HepG2 (cell line): ENCODE data around the gene STK11. TPM values are rescaled to one million over a fixed set of nuclear protein-coding genes. Genes with fewer than 3 reads are reported as not detected.

Experiments used
- DMAP1 ChIP-seq: IDR thresholded peaks from 2 replicates; pipeline ENCODE4 v1.6.1; 2016
- HMGXB4 ChIP-seq, 2 experiments: sonication (generic) in 1 of 2; formaldehyde crosslinking in 1 of 2; IDR thresholded peaks; 2 replicates each; pipeline versions ENCODE4 v1.4.0 to v1.6.1; 2018 to 2020; ENCODE audit warnings: missing genetic modification reagents in 2 of 2, borderline replicate concordance in 1 of 2, low read depth in 1 of 2, mild to moderate bottlenecking in 1 of 2, missing biosample characterization in 1 of 2
- HNF1B ChIP-seq: sonication (generic); formaldehyde crosslinking; IDR thresholded peaks from 2 replicates; pipeline ENCODE4 v1.5.1; 2020; ENCODE audit warnings: mild to moderate bottlenecking, moderate library complexity, missing genetic modification reagents
- NONO ChIP-seq, 2 experiments: fragments of 450-650 bp in 1 of 2; sonication (generic) in 1 of 2; formaldehyde crosslinking in 1 of 2; IDR thresholded peaks in 1 of 2; conservative IDR thresholded peaks in 1 of 2; 2 replicates each; pipeline versions ENCODE4 v1.6.1 to v1.8.0; 2017 to 2022; ENCODE audit warnings: mild to moderate bottlenecking in 1 of 2, missing genetic modification reagents in 1 of 2, moderate library complexity in 1 of 2
- REST ChIP-seq, 2 experiments: IDR thresholded peaks; 2 replicates each; pipeline ENCODE4 v1.6.1; 2011 to 2012; ENCODE audit warnings: low read length in 2 of 2, borderline replicate concordance in 1 of 2, low read depth in 1 of 2, mild to moderate bottlenecking in 1 of 2, moderate library complexity in 1 of 2
- SNAPC5 ChIP-seq: sonication (generic); formaldehyde crosslinking; IDR thresholded peaks from 2 replicates; pipeline ENCODE4 v1.8.1; 2023; ENCODE audit warnings: mild to moderate bottlenecking, missing genetic modification reagents, borderline replicate concordance
- SRSF4 ChIP-seq: fragments of 200-400 bp; formaldehyde crosslinking; IDR thresholded peaks from one replicate; pipeline ENCODE4 v1.6.1; 2018; ENCODE audit warnings: mild to moderate bottlenecking, low read depth, low read length, moderate library complexity; ENCODE audit not compliant: poor library complexity, severe bottlenecking
- ZFX ChIP-seq: sonication (generic); formaldehyde crosslinking; IDR thresholded peaks from 2 replicates; pipeline ENCODE4 v1.4.0; 2020; ENCODE audit warnings: mild to moderate bottlenecking, low read depth, missing genetic modification reagents, moderate library complexity
- ZGPAT ChIP-seq: IDR thresholded peaks from 2 replicates; pipeline ENCODE4 v1.6.1; 2016; ENCODE audit warnings: mild to moderate bottlenecking
- ZHX1 ChIP-seq: sonication (generic); formaldehyde crosslinking; IDR thresholded peaks from 2 replicates; pipeline ENCODE4 v1.8.1; 2022; ENCODE audit warnings: low read depth, mild to moderate bottlenecking, missing genetic modification reagents
- ZNF263 ChIP-seq: sonication (generic); formaldehyde crosslinking; IDR thresholded peaks from 2 replicates; pipeline ENCODE4 v1.4.0; 2020; ENCODE audit warnings: missing genetic modification reagents
- ZNF331 ChIP-seq: sonication (generic); formaldehyde crosslinking; IDR thresholded peaks from 2 replicates; pipeline ENCODE4 v1.4.0; 2020; ENCODE audit warnings: missing genetic modification reagents
- ZNF350 ChIP-seq: sonication (generic); formaldehyde crosslinking; IDR thresholded peaks from 2 replicates; pipeline ENCODE4 v1.4.0; 2020; ENCODE audit warnings: mild to moderate bottlenecking, low read depth, missing genetic modification reagents, borderline replicate concordance
- ZNF563 ChIP-seq: sonication (generic); formaldehyde crosslinking; IDR thresholded peaks from 2 replicates; pipeline ENCODE4 v1.8.0; 2022; ENCODE audit warnings: mild to moderate bottlenecking, moderate library complexity, missing genetic modification reagents
- ZNF746 ChIP-seq: sonication (generic); formaldehyde crosslinking; IDR thresholded peaks from 2 replicates; pipeline ENCODE4 v1.8.0; 2022; ENCODE audit warnings: mild to moderate bottlenecking, missing genetic modification reagents
- polyA plus RNA-seq, 8 experiments: library from polyadenylated mRNA; depleted of rRNA in 3 of 8; stranded (reverse) in 7 of 8; unstranded in 1 of 8; fragments of >200 nt; fragmentation: Illumina TruSeq in 4 of 8; extraction: Trizol in 4 of 8; gene quantifications; 2 replicates each; pipeline versions ENCODE4 v1.2.1 to v1.2.3, GENCODE V29; 2011 to 2016; ENCODE audit warnings: low read depth in 4 of 8, missing spikeins in 1 of 8, mixed read lengths in 1 of 8; ENCODE audit not compliant: insufficient read depth in 1 of 8
- total RNA-seq, 5 experiments: library from RNA; depleted of rRNA; stranded (reverse); fragments of >200 nt; fragmentation: Illumina TruSeq; extraction: Trizol; gene quantifications; 2 replicates each; pipeline ENCODE4 v1.2.3, GENCODE V29; 2016; ENCODE audit warnings: low read depth in 1 of 5

STK11 gene
- total and polyA plus RNA-seq, 2 of the 13 experiments (the other 11 are each of a cell fraction or from before 2014, with no cell fraction given), result 27.5 to 43.6 TPM

- no peak for TF ChIP-seq SRSF4
- TF ChIP-seq DMAP1, result peak; percentile 31; the same call in 1 of the 2 replicates
- no peak for TF ChIP-seq ZNF563 (CRISPR knock-in tag)
- TF ChIP-seq ZNF350 (CRISPR knock-in tag), result no peak
- TF ChIP-seq ZNF331, result 0 out of 2 replicates have a peak, but pooled peaks have one; percentile 26
- peak; percentile 8; the same call in 1 of the 2 replicates for TF ChIP-seq ZFX (CRISPR knock-in tag)
- no peak for TF ChIP-seq SNAPC5 (CRISPR knock-in tag)
- 0 out of 2 replicates have a peak, but pooled peaks have one; percentile 33 for TF ChIP-seq ZGPAT (CRISPR knock-in tag)
- TF ChIP-seq ZNF263, result no peak
- TF ChIP-seq HNF1B (CRISPR knock-in tag), result no peak
- TF ChIP-seq HMGXB4 (CRISPR knock-in tag; IDR thresholded peaks at IDR 0.05; ENCODE audit: borderline replicate concordance in 1 of 2, low read depth in 1 of 2), result no peak
- TF ChIP-seq ZNF746 (CRISPR knock-in tag), result no peak
- no peak for TF ChIP-seq NONO (IDR thresholded peaks at IDR 0.05)
- no peak for TF ChIP-seq NONO (CRISPR knock-in tag; conservative IDR thresholded peaks at IDR 0.05)
- TF ChIP-seq ZHX1, result peak; percentile 70; the same call in 1 of the 2 replicates
- no peak for TF ChIP-seq REST (IDR thresholded peaks at IDR 0.05; ENCODE audit: borderline replicate concordance in 1 of 2, low read depth in 1 of 2, low read length in 2 of 2)
These were observed 34.4 kb upstream of the STK11 start (continued) for GRCh38 chr19:1170938-1171754.
